CD4-positive, alpha-beta T cell (primary cell): Measurements from ENCODE around the gene AGAP1. TPM values are rescaled to one million over a fixed set of nuclear protein-coding genes. Genes with fewer than 3 reads are reported as not detected.

Source experiments
- ATAC-seq: fragments of 200-7000 bp; cut with Tn5 transposase; one replicate; pipeline ENCODE4 v1.10.0; 2022; ENCODE audit warnings: mild to moderate bottlenecking; ENCODE audit not compliant: poor library complexity
- CTCF ChIA-PET: fragments of 350-600 bp; sonication (Branson Sonifier 250); formaldehyde crosslinking; loops from one replicate; lab custom pipeline; 2021; ENCODE audit warnings: antibody characterized with exemption, inconsistent platforms; lab: Charles Lee
- POLR2A ChIA-PET: fragments of 350-600 bp; sonication (Branson Sonifier 250); formaldehyde crosslinking; loops from one replicate; lab custom pipeline; 2021; ENCODE audit warnings: antibody characterized with exemption, inconsistent platforms; lab: Charles Lee
- DNase-seq, 14 experiments: peaks; one replicate each; pipeline ENCODE4 v3.0.0-alpha.2; 2013 to 2020; ENCODE audit warnings: mixed read lengths in 2 of 14
- H3K27ac ChIP-seq, 2 donors: one replicate each; pipeline versions ENCODE4 v1.5.1 to v1.7.0; 2013; ENCODE audit warnings: low read length in 2 of 2, low read depth in 1 of 2, mild to moderate bottlenecking in 1 of 2
- H3K27me3 ChIP-seq, 2 experiments: 1 replicate in 1 of 2; 2 replicates in 1 of 2; pipeline versions ENCODE4 v1.6.1 to v1.7.0; 2013; ENCODE audit warnings: low read length in 2 of 2, control low read depth in 1 of 2, mild to moderate bottlenecking in 1 of 2, moderate library complexity in 1 of 2; ENCODE audit not compliant: insufficient read depth in 2 of 2, control insufficient read depth in 1 of 2
- H3K36me3 ChIP-seq: one replicate; pipeline ENCODE4 v1.6.1; 2013; ENCODE audit warnings: low read length, control low read depth; ENCODE audit not compliant: insufficient read depth
- H3K4me1 ChIP-seq: one replicate; pipeline ENCODE4 v1.6.1; 2013; ENCODE audit warnings: low read length, control low read depth; ENCODE audit not compliant: insufficient read depth
- H3K4me3 ChIP-seq: one replicate; pipeline ENCODE4 v1.5.1; 2013; ENCODE audit warnings: mild to moderate bottlenecking, low read length, moderate library complexity
- H3K9me3 ChIP-seq, 2 experiments: 1 replicate in 1 of 2; 2 replicates in 1 of 2; pipeline versions ENCODE4 v1.6.1 to v1.7.0; 2013; ENCODE audit warnings: low read length in 2 of 2, mild to moderate bottlenecking in 2 of 2, control low read depth in 1 of 2, moderate library complexity in 1 of 2; ENCODE audit not compliant: control insufficient read depth in 1 of 2, insufficient read depth in 1 of 2
- H3K27ac Mint-ChIP-seq: one replicate; pipeline ENCODE4 v1.8.0; 2020; ENCODE audit warnings: mixed read lengths
- H3K27me3 Mint-ChIP-seq: one replicate; pipeline ENCODE4 v1.8.0; 2021; ENCODE audit warnings: mixed read lengths
- H3K36me3 Mint-ChIP-seq: one replicate; pipeline ENCODE4 v1.8.0; 2021; ENCODE audit warnings: low read depth, mixed read lengths
- H3K4me1 Mint-ChIP-seq: one replicate; pipeline ENCODE4 v1.8.0; 2021; ENCODE audit warnings: low read depth, mixed read lengths
- H3K4me3 Mint-ChIP-seq: one replicate; pipeline ENCODE4 v1.8.0; 2020; ENCODE audit warnings: mild to moderate bottlenecking, mixed read lengths
- H3K9me3 Mint-ChIP-seq: one replicate; pipeline ENCODE4 v1.8.0; 2020; ENCODE audit warnings: mixed read lengths
- CTCF ChIP-seq: fragments of 200-600 bp; IDR thresholded peaks from one replicate; pipeline ENCODE4 v1.8.0; 2022; ENCODE audit warnings: antibody characterized with exemption, mild to moderate bottlenecking
- intact Hi-C, 2 experiments: fragments of 100-400 bp; cut with DNase I in 1 of 2; cut with micrococcal nuclease in 1 of 2; formaldehyde crosslinking; loops; one replicate each; pipeline versions ENCODE4 v1.15.1 to v1.9.0; 2023 to 2025; cut with DNase I, micrococcal nuclease
- total RNA-seq, 174 experiments: library from RNA in 2 of 174; stranded (reverse) in 2 of 174; gene quantifications; one replicate each; pipeline ENCODE4 v1.2.3 and lab custom pipeline; 2021 to 2026

AGAP1 gene
- total RNA-seq, 2 experiments from 2014 or later, result 2.6 to 3.1 TPM

GRCh38 chr2:235928751-235929370 lies 435.0 kb downstream of the AGAP1 start:
- H3K27me3 Mint-ChIP-seq, result peaks cover 13% of the 10 kb centered on the region
- intact Hi-C loops, result no loop called here
- H3K36me3 Mint-ChIP-seq, result no peaks in the 10 kb centered on the region
- CTCF ChIA-PET, result no interaction called here
- no peak overlapping the region for H3K27ac Mint-ChIP-seq
- ATAC-seq, result no peak
- POLR2A ChIA-PET, result no interaction called here
- Histone ChIP-seq H3K4me1 (no peaks in the 10 kb centered on the region), H3K36me3 (no peaks in the 10 kb centered on the region), H3K4me3 (no peak overlapping the region), H3K9me3 (peaks cover 0 to 6% of the 10 kb centered on the region in 2 experiments), H3K27me3 (no peaks in the 10 kb centered on the region), H3K27ac (no peak overlapping the region)
- TF ChIP-seq CTCF, result no peak
- no peaks in the 10 kb centered on the region for H3K4me1 Mint-ChIP-seq
- DNase-seq, result no peak
- no peaks in the 10 kb centered on the region for H3K9me3 Mint-ChIP-seq
- H3K4me3 Mint-ChIP-seq, result no peak overlapping the region

GRCh38 chr2:235930701-235931100 lies 436.9 kb downstream of the AGAP1 start:
- intact Hi-C loops, result no loop called here
- Mint-ChIP-seq H3K36me3 (no peaks in the 10 kb centered on the region), H3K4me3 (no peak overlapping the region), H3K27me3 (peaks cover 9% of the 10 kb centered on the region), H3K9me3 (no peaks in the 10 kb centered on the region), H3K27ac (no peak overlapping the region), H3K4me1 (no peaks in the 10 kb centered on the region)
- no peak overlapping the region for H3K4me3 ChIP-seq
- peaks cover 0 to 4% of the 10 kb centered on the region in 2 experiments for H3K27me3 ChIP-seq
- H3K27ac ChIP-seq, result no peak overlapping the region
- no peak for DNase-seq
- CTCF ChIA-PET, result no interaction called here
- POLR2A ChIA-PET, result no interaction called here
- no peaks in the 10 kb centered on the region for H3K36me3 ChIP-seq
- H3K9me3 ChIP-seq, result peaks cover 0 to 7% of the 10 kb centered on the region in 2 experiments
- TF ChIP-seq CTCF, result no peak
- no peaks in the 10 kb centered on the region for H3K4me1 ChIP-seq
- no peak for ATAC-seq

GRCh38 chr2:235931676-235932075 lies 437.8 kb downstream of the AGAP1 start:
- intact Hi-C loops, result no loop called here
- no peak overlapping the region for H3K4me3 Mint-ChIP-seq
- Histone ChIP-seq H3K4me1 (no peaks in the 10 kb centered on the region), H3K27ac (no peak overlapping the region), H3K9me3 (peaks cover 0 to 12% of the 10 kb centered on the region in 2 experiments), H3K27me3 (peaks cover 0 to 4% of the 10 kb centered on the region in 2 experiments), H3K4me3 (no peak overlapping the region), H3K36me3 (no peaks in the 10 kb centered on the region)
- ChIA-PET CTCF (no interaction called here), POLR2A (no interaction called here)
- H3K27ac Mint-ChIP-seq, result no peak overlapping the region
- peaks cover 15% of the 10 kb centered on the region for H3K27me3 Mint-ChIP-seq
- no peaks in the 10 kb centered on the region for H3K4me1 Mint-ChIP-seq
- DNase-seq, result no peak
- peaks cover 2% of the 10 kb centered on the region for H3K9me3 Mint-ChIP-seq
- no peak for TF ChIP-seq CTCF
- ATAC-seq, result no peak
- no peaks in the 10 kb centered on the region for H3K36me3 Mint-ChIP-seq
